HG03439 (cell line): ENCODE measurements around the gene PRICKLE2.

Experiments used
- ATAC-seq: cut with Tn5 transposase; IDR thresholded peaks from one replicate; pipeline ENCODE4 v1.9.1; 2021; ENCODE audit warnings: mild to moderate bottlenecking, moderate library complexity; ENCODE audit not compliant: unreplicated experiment

PRICKLE2 gene

DNA sequence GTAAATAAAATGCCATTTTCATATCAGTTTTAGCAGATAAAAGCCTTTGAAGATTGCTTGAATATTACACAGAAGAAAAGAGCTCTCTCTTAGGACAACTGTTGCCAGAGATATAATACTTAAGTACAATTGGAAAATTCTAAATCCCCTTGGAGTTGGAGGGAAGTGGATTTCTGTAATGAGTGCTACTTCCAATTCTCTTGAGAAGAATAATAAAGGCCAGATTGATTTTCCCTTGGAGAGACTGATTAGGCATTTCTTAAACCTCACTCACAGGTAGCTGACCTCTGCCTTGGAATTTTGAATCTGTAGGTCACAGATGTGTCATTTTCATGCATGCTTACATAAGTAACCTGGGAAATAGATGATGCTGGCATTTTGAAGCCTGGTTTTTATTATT, 172.1 kb downstream of the PRICKLE2 start:
- no peak for ATAC-seq

DNA sequence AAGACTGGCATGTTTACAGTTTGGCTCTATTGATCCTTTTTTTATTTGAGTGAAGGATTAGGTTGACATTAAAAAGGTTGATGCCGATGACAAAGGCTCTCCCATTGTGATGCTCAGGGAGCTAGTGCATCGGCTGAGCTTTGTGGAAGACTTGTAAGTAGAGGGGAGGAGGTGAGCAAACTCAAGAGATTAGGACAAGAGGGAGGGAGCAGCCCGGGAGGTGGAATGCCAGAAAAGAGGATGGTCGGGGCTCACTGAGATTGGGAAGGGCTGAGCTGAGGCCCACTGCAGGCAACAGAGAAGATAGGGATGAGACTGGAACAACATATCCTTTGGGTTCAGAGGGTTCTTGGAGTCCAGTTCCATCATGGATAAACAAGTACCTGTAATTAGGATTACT, 175.4 kb downstream of the PRICKLE2 start:
- ATAC-seq: no peak

DNA sequence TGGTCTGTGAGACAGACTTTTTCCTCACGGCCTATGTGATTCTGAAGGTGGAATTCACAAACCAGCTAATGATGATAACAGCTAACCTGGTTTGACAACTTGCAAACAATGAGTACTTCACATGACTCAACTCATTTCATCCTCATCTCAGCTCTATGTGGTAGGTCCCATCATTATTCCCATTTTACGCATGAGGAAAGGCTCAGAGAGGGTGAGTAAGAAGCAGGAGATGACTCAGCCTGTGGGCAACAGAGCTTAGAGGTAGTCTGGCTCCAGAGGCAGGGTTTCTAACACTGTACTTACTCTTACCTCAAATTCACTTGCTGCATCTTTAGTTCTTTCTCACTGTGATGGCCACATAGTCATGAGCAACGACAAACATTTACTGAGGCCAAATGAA, 176.1 kb downstream of the PRICKLE2 start:
- no peak for ATAC-seq

DNA sequence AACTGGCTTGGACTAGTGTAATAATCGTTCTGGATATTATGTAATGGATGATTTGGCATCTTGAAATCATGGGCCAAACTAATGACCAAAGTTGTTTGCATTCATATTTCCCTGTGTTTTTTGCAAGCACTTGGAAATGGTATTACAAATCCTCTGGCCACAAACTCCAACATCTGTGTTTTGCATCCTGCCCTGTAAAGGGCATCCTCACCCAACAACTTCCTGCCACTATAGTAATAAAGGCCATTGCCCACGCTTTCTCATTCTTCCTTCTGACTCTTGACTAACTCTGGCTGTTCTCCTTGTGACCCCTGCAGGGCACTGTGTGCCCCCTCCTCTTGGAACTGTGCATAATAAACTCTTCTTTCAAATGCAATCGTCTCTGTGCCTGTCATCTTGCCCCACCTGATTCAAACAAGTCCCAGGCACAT, 176.6 kb downstream of the PRICKLE2 start:
- no peak for ATAC-seq

DNA sequence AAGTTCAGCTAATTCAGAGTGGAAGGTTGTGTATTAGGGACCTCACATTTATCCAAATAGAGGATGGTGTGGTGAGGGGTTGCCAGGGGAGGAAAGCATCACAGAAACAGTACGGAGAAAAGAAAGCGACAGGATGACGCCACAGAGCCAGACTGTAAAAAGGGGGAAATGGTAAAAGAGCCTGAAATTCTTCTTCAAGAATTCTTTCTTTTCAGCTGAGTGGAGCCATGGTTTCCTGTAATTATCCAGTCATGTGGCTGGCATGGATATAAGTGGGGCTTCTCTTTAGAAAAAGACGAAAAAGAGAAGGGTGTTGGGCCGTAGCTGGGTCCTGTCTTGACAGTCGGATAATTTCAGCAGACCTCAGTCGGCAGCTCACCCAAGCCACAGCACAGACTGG, 177.5 kb downstream of the PRICKLE2 start:
- ATAC-seq: no peak

DNA sequence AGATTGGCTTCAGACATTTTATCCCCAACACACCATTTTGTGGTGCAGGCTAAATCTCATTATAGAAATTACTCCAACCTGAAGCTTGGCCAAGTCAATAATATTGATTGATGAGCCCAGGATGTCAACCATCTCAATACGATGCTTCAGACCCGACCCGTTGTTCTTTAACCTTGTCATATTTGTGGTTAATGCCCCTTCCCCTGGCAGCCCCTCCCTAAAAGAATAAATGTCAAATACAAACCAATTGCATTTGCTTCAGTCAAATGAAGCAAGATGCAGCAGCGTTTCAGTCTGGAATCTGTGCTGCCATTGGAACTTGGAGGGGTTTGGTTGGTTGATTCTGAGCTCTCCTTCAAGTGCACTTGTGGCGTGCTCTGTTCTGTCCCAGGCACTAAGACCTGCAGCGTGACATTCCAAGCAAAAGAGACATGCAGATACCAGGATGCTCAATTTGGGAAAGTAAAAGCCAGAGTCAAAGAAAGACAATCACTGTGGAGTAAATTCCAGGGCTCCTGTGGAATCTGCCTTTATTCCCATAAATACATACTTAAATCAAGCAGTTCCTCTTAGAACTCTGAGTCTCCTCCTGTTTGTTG, 178.2 kb downstream of the PRICKLE2 start:
- no peak for ATAC-seq

DNA sequence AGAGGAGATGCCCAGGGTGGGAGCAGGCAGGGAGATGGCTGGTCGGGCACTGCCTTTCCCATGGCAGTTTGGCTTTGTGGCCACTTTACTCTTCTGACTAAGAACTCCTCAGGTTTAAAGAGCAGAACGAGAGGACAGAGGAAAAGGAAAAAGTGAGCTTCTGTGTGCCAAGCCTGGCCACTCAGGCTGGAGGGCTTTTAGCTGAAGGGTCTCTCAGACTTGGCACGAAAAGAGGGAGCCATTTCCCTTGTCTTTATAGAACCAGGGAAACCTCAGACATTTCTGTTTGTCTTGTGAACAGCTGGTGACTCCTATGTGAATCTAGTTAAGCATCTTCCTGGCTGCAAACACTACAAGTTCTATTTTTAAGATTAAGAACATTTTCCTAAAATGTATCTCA, 178.7 kb downstream of the PRICKLE2 start:
- no peak for ATAC-seq

DNA sequence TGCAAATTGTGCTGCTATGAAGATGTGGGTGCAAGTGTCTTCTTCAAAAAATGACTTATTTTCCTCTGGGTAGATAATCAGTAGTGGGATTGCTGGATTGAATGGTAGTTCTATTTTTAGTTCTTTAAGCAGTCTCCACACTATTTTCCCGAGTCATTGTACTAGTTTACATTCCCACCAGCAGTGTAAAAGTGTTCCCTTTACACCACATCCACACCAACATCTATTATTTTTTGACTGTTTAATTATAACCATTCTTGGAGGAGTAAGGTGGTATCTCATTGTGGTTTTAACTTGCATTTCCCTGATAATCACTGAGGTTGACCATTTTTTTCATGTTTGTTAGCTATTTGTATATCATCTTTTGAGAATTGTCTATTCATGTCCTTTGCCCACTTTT, 182.3 kb downstream of the PRICKLE2 start:
- ATAC-seq: no peak
